Measurements from ENCODE around the gene ARHGEF28. TPM values are rescaled to one million over a fixed set of nuclear protein-coding genes. Genes with fewer than 3 reads are reported as not detected.

The ARHGEF28 gene
- total RNA-seq, 4 donors from 2014 or later = 0.52 to 1.2 (median 0.98) TPM

DNA sequence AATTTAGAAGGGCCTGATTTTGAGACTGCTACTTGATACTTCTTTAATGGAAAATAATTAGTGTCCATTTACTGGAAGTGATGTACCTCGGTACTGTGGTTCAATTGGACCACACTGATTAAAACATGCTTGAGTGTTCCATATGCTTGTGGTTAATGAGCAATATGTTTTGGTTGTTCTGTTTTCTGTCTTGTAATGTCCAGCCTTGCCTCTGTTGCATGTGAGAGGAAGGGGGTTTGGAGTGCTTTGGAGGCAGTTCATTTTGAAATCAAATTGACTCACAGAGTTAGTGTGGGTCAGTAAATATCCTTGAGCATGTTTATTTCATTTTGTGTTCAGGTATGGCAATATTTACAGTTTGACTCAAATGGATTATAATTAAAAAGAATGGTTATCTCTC is 334.4 kb downstream of the ARHGEF28 start:
- Histone ChIP-seq H3K36me3 (no peaks in the 10 kb centered on the region), H3K4me1 (no peaks in the 10 kb centered on the region), H3K9me3 (no peaks in the 10 kb centered on the region), H3K4me3 (no peak overlapping the region), H3K27ac (no peak overlapping the region), H3K27me3 (no peaks in the 10 kb centered on the region)
- ATAC-seq = no peak
- in situ Hi-C loops (cut with MboI; ENCODE audit: low sequenced_read_pairs in 4 of 4) (no loop called here), intact Hi-C loops (cut with DNase I; ENCODE audit: low total_unique reads) (no loop called here)
- DNase-seq = no peak
- TF ChIP-seq POLR2A (IDR thresholded peaks at IDR 0.05) = no peak
- TF ChIP-seq, protein P1, sequence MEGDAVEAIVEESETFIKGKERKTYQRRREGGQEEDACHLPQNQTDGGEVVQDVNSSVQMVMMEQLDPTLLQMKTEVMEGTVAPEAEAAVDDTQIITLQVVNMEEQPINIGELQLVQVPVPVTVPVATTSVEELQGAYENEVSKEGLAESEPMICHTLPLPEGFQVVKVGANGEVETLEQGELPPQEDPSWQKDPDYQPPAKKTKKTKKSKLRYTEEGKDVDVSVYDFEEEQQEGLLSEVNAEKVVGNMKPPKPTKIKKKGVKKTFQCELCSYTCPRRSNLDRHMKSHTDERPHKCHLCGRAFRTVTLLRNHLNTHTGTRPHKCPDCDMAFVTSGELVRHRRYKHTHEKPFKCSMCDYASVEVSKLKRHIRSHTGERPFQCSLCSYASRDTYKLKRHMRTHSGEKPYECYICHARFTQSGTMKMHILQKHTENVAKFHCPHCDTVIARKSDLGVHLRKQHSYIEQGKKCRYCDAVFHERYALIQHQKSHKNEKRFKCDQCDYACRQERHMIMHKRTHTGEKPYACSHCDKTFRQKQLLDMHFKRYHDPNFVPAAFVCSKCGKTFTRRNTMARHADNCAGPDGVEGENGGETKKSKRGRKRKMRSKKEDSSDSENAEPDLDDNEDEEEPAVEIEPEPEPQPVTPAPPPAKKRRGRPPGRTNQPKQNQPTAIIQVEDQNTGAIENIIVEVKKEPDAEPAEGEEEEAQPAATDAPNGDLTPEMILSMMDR (IDR thresholded peaks at IDR 0.05 in 4 of 5, conservative IDR thresholded peaks at IDR 0.05 in 1 of 5) = no peak

DNA sequence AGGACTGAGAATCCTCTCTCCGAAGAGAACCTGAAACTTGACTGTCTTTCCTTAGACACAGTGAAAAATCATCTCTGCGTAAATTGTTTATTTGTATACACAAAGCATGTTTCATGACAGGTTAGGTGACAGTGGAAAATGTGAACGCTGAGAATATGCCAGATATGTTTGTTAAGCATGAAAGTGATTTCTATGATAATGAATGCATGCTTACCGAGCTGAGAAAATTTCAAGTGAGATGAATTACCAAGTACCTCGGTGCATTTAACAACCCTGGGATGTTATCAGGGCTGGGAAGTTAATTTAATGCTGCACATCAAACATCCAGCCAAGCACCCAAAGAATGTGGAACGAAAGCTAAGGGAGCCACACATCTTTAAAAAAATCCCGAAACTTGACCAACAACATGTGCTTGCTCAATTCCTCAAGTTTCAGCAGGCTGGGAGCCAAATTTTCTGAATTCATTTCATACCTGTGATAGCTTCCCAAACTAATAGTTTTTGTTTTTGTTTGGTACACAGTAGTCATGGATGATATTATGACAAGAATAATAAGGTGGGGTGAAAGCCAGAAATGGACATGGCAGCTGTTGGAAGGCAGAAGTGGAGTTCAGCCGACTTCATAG is 336.9 kb downstream of the ARHGEF28 start:
- no peaks in the 10 kb centered on the region for H3K9me3 ChIP-seq
- in situ Hi-C loops (cut with MboI; ENCODE audit: low sequenced_read_pairs in 4 of 4) = no loop called here
- ATAC-seq = no peak
- no peak overlapping the region for H3K4me3 ChIP-seq
- no peaks in the 10 kb centered on the region for H3K4me1 ChIP-seq
- H3K36me3 ChIP-seq = no peaks in the 10 kb centered on the region
- no peak overlapping the region for H3K27ac ChIP-seq
- no peak for DNase-seq
- no peaks in the 10 kb centered on the region for H3K27me3 ChIP-seq
- intact Hi-C loops (cut with DNase I; ENCODE audit: low total_unique reads) = no loop called here
- TF ChIP-seq, protein P1 (IDR thresholded peaks at IDR 0.05 in 4 of 5, conservative IDR thresholded peaks at IDR 0.05 in 1 of 5) = no peak
- no peak for TF ChIP-seq POLR2A (IDR thresholded peaks at IDR 0.05)

DNA sequence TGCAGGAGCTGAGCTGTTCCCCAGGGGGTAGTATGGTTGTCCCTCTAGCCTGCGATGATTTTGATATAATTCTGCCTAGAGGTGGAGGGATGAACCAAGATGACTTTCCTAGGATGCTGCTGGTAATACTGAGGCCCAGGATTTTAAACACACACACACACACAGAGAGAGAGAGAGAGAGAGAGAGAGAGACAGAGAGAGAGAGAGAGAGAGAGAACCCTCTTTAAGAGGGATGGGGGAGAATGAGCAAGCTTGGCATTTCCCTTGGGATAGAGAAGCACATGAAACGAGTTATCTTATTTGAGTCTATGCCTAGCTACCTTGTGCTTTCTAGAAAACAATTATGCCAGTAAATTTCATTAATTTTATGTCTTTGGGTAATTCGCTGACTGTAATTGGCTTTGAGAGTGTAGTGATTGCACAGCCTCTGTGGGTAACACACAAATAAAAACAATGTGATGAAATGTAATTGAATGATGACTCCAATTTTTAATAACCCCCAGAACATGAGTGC is 338.4 kb downstream of the ARHGEF28 start:
- Histone ChIP-seq H3K27ac (no peak overlapping the region), H3K27me3 (no peaks in the 10 kb centered on the region), H3K4me3 (no peak overlapping the region), H3K4me1 (no peaks in the 10 kb centered on the region), H3K9me3 (no peaks in the 10 kb centered on the region), H3K36me3 (no peaks in the 10 kb centered on the region)
- in situ Hi-C loops (cut with MboI; ENCODE audit: low sequenced_read_pairs in 4 of 4) (no loop called here), intact Hi-C loops (cut with DNase I; ENCODE audit: low total_unique reads) (no loop called here)
- no peak for DNase-seq
- TF ChIP-seq POLR2A (IDR thresholded peaks at IDR 0.05) = no peak
- TF ChIP-seq, protein P1 (IDR thresholded peaks at IDR 0.05 in 4 of 5, conservative IDR thresholded peaks at IDR 0.05 in 1 of 5) = no peak
- ATAC-seq = no peak

DNA sequence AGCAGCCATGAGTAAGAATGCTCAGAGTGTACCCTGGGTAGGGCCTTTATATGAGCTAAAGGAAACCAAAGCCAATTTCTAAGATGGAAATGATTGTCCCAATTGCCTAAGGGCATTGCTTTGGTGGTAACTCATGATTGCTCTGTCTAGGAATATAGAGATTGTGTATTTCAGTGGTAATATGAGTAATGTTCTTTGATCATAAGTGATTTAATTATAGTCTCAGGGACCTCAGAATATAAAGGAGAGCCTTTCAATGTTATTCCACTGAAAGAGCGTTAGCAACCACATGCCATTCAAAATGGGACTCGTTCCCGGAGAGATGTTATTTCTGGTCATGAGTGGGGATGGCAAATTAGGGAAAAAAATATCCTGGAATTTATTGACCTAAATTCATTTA is 340.5 kb downstream of the ARHGEF28 start:
- no peak for ATAC-seq
- Histone ChIP-seq H3K36me3 (no peaks in the 10 kb centered on the region), H3K27me3 (no peaks in the 10 kb centered on the region), H3K27ac (no peak overlapping the region), H3K9me3 (no peaks in the 10 kb centered on the region), H3K4me1 (no peaks in the 10 kb centered on the region), H3K4me3 (no peak overlapping the region)
- in situ Hi-C loops (cut with MboI; ENCODE audit: low sequenced_read_pairs in 4 of 4) = no loop called here
- intact Hi-C loops (cut with DNase I; ENCODE audit: low total_unique reads) = no loop called here
- TF ChIP-seq, protein P1 (IDR thresholded peaks at IDR 0.05 in 4 of 5, conservative IDR thresholded peaks at IDR 0.05 in 1 of 5) = no peak
- TF ChIP-seq POLR2A (IDR thresholded peaks at IDR 0.05) = no peak
- DNase-seq = no peak

DNA sequence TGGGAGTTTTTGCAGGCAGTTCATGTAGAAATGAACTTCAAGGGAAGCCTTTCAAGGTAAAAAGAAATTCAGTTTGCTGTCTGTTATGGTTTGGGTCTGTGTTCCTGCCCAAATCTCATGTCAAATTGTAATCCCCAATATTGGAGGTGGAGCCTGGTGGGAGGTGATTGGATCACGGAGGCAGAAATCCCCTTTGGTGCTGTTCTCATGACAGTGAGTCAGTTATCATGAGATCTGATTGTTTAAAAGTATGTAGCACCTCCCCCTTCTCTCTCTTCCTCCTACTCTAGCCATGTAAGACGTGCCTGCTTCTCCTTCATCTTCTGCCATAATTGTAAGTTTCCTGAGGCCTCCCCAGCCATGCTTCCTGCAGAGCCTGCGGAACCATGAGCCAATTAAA is 341.4 kb downstream of the ARHGEF28 start:
- TF ChIP-seq POLR2A (IDR thresholded peaks at IDR 0.05) = no peak
- TF ChIP-seq, protein P1 (IDR thresholded peaks at IDR 0.05 in 4 of 5, conservative IDR thresholded peaks at IDR 0.05 in 1 of 5) = no peak
- intact Hi-C loops (cut with DNase I; ENCODE audit: low total_unique reads) = no loop called here
- Histone ChIP-seq H3K4me3 (no peak overlapping the region), H3K27me3 (no peaks in the 10 kb centered on the region), H3K9me3 (no peaks in the 10 kb centered on the region), H3K36me3 (no peaks in the 10 kb centered on the region), H3K4me1 (no peaks in the 10 kb centered on the region), H3K27ac (no peak overlapping the region)
- DNase-seq (no peak), ATAC-seq (no peak)
- in situ Hi-C loops (cut with MboI; ENCODE audit: low sequenced_read_pairs in 4 of 4) = no loop called here
